Neural cell (in vitro differentiated cells): Measurements from ENCODE around the gene AMIGO3.
"Not testable (repeated sequence)": the region's sequence is repeated elsewhere in the genome, so short reads cannot be mapped to it uniquely, and the experiment has no call there.

Experiments
- EZH2 ChIP-seq: fragments of 200-600, 300-800 bp; shearing (Covaris generic), sonication (generic); IDR thresholded peaks from 2 replicates; pipeline ENCODE4 v1.6.1; 2014; ENCODE audit warnings: antibody characterized with exemption, low read length, borderline replicate concordance, mild to moderate bottlenecking; ENCODE audit not compliant: insufficient read depth, poor library complexity, severe bottlenecking
- POLR2AphosphoS5 ChIP-seq: IDR thresholded peaks from 2 replicates; pipeline ENCODE4 v1.6.1; 2012
- RAD21 ChIP-seq: fragments of 450-650 bp; conservative IDR thresholded peaks from 2 replicates; pipeline ENCODE4 v1.6.1; 2014; ENCODE audit warnings: antibody characterized with exemption, mild to moderate bottlenecking, moderate library complexity
- TAF1 ChIP-seq: IDR thresholded peaks from 2 replicates; pipeline ENCODE4 v1.6.1; 2012; ENCODE audit warnings: low read depth
- TF ChIP-seq, protein P1 (sequence below): fragments of 450-650 bp; IDR thresholded peaks from 2 replicates; pipeline ENCODE4 v1.5.1; 2014; ENCODE audit warnings: antibody characterized with exemption, mild to moderate bottlenecking, moderate library complexity; ENCODE audit not compliant: poor library complexity, severe bottlenecking
- TF ChIP-seq, protein P2 (sequence below): IDR thresholded peaks from 2 replicates; pipeline ENCODE4 v1.6.1; 2012; ENCODE audit warnings: borderline replicate concordance

DNA sequence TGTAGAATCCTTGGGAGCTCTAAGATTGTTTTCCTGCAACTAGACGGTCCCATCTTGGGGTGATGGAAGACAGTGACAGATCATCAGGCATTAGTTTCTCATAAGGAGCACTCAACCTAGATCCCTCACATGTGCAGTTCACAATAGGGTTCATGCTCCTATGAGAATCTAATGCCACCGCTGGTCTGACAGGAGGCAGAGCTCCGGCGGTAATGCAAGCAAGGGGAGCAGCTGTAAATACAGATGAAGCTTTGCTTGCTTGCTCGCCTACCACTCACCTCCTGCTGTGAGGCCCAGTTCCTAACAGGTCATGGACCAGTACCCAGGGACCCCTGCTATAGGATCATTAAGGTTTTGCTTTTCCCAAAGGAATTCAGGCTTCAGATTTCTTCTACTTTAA is 29.4 kb upstream of the AMIGO3 start:
- not testable (repeated sequence) for TF ChIP-seq TAF1, RAD21, POLR2AphosphoS5, EZH2
- TF ChIP-seq, protein P1, sequence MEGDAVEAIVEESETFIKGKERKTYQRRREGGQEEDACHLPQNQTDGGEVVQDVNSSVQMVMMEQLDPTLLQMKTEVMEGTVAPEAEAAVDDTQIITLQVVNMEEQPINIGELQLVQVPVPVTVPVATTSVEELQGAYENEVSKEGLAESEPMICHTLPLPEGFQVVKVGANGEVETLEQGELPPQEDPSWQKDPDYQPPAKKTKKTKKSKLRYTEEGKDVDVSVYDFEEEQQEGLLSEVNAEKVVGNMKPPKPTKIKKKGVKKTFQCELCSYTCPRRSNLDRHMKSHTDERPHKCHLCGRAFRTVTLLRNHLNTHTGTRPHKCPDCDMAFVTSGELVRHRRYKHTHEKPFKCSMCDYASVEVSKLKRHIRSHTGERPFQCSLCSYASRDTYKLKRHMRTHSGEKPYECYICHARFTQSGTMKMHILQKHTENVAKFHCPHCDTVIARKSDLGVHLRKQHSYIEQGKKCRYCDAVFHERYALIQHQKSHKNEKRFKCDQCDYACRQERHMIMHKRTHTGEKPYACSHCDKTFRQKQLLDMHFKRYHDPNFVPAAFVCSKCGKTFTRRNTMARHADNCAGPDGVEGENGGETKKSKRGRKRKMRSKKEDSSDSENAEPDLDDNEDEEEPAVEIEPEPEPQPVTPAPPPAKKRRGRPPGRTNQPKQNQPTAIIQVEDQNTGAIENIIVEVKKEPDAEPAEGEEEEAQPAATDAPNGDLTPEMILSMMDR = not testable (repeated sequence)
- TF ChIP-seq, protein P2, sequence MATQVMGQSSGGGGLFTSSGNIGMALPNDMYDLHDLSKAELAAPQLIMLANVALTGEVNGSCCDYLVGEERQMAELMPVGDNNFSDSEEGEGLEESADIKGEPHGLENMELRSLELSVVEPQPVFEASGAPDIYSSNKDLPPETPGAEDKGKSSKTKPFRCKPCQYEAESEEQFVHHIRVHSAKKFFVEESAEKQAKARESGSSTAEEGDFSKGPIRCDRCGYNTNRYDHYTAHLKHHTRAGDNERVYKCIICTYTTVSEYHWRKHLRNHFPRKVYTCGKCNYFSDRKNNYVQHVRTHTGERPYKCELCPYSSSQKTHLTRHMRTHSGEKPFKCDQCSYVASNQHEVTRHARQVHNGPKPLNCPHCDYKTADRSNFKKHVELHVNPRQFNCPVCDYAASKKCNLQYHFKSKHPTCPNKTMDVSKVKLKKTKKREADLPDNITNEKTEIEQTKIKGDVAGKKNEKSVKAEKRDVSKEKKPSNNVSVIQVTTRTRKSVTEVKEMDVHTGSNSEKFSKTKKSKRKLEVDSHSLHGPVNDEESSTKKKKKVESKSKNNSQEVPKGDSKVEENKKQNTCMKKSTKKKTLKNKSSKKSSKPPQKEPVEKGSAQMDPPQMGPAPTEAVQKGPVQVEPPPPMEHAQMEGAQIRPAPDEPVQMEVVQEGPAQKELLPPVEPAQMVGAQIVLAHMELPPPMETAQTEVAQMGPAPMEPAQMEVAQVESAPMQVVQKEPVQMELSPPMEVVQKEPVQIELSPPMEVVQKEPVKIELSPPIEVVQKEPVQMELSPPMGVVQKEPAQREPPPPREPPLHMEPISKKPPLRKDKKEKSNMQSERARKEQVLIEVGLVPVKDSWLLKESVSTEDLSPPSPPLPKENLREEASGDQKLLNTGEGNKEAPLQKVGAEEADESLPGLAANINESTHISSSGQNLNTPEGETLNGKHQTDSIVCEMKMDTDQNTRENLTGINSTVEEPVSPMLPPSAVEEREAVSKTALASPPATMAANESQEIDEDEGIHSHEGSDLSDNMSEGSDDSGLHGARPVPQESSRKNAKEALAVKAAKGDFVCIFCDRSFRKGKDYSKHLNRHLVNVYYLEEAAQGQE = not testable (repeated sequence)
